GM19395 (cell line): ENCODE data around the gene PPP2CA.
"Not testable (repeated sequence)": the region's sequence is repeated elsewhere in the genome, so short reads cannot be mapped to it uniquely, and the experiment has no call there.

ENCODE experiments used
- ATAC-seq: cut with Tn5 transposase; IDR thresholded peaks from one replicate; pipeline ENCODE4 v1.9.1; 2021; ENCODE audit warnings: mild to moderate bottlenecking, moderate library complexity; ENCODE audit not compliant: unreplicated experiment

The PPP2CA gene

DNA sequence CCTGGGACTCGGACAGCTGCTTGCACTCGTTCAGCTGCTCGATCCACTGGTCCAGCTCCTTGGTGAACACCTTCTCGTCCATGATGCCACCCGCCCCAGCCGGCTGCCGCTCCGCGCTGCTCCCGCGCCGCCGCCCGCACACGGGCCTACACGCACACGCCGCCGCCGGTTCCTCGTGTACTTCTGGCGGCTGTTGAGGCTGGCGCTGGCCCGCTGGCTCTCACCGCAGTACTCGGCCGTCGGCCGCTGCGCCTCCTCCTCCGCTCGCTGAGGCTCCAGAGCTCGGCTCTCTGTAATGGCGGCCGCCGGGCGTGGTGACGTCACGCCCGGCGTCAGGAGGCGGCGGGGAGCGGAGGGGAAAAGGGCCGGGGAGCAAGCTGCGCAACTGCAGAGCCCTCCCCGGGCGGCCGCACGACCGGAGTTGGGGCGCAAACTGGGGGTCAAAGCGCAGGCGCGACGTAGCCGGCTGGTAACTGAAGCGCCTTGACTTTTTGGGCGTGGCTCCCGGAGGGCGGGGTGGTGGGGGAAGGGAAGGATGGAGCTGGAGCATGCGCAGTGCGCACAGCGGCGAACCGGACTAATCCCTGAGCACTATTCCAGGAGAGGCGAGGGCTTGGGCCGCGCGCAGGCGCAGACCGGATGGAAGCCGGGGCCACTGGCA, at the start of gene PPP2CA:
TSS of gene PPP2CA (minus strand) at position 294 of the 661 bp plus-strand sequence. CDS start at position 82, 212 bp downstream.
- ATAC-seq = peak; percentile 86

GRCh38 chr5:134273642-134274395, 47.9 kb upstream of the PPP2CA start:
- no peak for ATAC-seq

- no peak for ATAC-seq
Measured at GRCh38 chr5:134271059-134271458, 45.2 kb upstream of the PPP2CA start.

DNA sequence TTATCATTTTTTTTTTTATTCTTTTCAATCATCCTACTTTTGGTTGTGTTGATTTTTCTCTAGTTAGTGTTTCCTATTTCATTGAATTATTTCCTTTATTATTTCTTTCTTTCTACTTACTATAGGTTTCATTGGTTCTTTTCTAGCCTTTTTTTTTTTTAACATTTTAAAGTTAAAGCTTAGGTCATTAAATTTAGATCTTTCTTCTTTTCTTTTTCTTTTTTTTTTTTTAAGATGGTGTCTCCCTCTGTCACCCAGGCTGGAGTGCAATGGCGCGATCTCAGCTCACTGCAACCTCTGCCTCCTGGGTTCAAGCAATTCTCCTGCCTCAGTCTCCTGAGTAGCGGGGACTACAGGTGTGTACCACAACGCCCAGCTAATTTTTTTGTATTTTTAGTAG, 43.0 kb upstream of the PPP2CA start:
- no peak for ATAC-seq

DNA sequence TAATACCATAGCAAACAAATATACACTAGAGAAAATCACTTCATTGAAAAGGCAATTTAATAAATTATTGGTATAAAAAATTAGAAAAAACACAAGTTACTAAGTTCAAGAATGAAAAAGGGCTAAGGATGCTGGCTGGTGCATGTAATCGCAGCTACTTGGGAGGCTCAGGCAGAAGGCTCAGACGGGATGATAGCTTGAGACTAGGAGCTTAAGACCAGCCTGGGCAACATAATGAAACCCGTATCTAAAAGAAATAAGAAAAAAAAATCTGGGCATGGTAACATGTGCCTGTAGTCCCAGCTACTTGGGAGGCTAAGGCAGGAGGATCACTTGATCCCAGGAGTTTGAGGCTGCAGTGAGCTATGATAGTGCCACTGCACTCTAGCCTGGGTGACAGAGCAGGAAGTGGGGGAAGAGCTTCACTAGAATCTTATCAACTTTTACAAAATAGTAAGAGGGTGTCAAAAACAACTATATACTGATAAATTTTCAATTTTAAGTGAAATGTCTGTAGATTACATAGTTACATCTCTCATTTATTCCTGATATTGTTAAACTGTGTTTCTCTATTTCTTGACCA, 42.2 kb upstream of the PPP2CA start:
- no peak for ATAC-seq

- ATAC-seq = no peak
Measured at GRCh38 chr5:134267366-134268018, 41.6 kb upstream of the PPP2CA start.

GRCh38 chr5:134263801-134264200, 37.9 kb upstream of the PPP2CA start:
- ATAC-seq = no peak

- ATAC-seq = not testable (repeated sequence)
Measured at GRCh38 chr5:134262629-134263028, 36.8 kb upstream of the PPP2CA start.

DNA sequence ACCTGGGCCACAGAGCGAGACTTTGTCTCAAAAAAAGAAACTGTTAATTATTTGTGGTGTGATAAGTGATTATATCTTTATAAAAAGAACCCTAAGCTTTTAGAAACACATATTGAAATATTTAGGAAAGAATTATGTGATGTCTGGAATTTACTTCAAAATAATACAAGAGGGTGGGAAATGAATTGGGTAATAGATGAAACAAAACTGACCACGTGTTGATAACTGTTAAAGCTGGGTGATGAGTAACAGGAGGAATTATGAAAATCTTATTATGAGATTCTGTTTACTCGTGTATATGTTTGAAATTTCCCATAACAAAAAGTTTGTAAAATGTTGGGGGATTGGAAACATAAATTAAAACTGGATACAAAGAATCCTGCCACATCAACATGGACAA, 33.0 kb upstream of the PPP2CA start:
- no peak for ATAC-seq

- ATAC-seq = no peak
Measured at GRCh38 chr5:134257176-134257575, 31.3 kb upstream of the PPP2CA start.

DNA sequence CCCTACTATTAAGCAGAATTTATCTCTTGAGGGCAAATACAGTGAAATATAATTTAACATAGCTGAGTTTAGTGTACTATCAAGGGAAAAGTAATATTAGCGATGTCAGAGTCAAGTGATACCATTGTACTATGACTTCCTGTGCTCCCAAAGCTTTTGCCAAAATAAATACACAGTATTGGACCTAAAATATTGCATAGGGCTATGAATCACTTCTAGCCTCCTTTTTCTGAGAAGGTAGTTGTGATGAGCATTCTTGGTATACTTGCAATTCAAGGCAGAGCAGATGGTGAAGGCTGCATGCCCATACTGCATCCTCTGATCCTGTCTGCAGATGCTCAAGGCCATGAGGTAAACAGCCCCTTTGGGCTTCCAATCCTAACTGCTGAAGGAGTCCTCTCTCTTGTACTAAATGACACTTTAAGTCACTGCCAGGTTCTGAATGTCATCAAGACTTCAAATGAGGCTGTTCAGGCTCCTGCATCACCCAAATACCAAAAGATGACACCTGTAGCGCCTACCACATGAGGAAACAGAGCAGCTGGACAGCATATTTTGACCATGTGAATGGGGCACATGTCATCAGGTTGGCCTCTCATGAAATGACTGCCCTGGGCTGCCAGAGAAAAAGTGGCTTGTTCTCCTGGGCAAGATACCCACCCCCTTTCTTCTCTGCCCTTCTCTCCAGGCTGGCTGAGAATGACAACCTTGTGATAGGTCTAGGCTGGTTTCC, 29.7 kb upstream of the PPP2CA start:
- ATAC-seq = no peak

- not testable (repeated sequence) for ATAC-seq
Measured at GRCh38 chr5:134253368-134254153, 27.7 kb upstream of the PPP2CA start.

DNA sequence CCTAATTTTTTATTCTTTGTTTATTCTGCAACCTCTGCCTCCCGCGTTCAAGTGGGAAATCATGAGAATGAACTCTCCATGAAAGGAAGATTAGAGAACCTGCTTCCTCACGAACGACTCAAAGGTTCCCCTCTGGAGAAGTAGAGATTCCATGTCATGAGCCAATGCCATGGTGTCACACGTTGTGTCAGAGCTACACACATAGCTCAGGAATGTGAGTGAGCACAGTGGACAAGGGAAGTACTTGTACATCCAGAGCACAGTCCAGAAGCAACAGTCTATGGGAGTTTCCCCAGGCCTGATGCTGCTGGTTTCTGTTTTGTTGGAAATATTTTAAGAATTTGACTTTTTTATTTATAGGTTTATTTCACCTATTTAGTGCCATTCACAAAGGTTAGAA, 26.8 kb upstream of the PPP2CA start:
- no peak for ATAC-seq

DNA sequence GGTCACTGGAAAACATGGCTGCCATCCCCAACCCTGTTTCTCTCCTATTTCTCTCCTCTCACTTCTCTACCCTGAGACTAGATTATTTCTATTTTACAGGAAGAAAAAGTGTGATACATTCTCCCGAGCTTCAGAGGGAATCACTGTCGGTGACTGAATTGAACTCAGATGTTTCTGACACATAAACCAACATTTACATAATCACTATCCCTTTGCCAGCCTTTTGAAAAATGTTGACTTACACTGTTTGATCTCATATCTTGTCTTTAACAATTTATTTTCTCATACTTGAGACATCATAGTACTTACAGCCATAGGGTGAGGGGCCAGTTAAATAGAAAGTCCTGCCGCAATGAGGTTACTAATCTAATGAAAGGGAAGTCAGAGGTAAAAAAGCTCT, 25.1 kb upstream of the PPP2CA start:
- ATAC-seq = no peak

GRCh38 chr5:134249469-134250379, 23.9 kb upstream of the PPP2CA start:
- ATAC-seq = no peak

DNA sequence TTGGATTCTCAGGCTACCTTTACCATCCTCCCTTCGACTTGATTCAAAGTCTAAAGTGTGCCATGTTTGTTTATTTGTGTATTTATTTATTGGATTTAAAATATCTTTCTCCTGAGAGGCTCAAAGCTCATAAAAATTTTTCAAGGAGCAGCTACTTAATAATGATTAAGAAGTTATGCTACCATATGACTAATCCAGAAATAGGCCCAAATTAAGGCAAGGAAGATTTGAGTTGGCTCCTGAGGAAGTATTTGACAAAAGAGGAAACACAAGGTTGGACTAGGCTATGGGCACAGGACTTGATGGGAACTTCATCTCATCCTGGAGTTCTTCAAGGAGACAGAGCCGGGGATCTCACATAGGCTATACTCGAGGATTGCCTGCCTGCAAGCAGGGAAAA, 22.4 kb upstream of the PPP2CA start:
- no peak for ATAC-seq

DNA sequence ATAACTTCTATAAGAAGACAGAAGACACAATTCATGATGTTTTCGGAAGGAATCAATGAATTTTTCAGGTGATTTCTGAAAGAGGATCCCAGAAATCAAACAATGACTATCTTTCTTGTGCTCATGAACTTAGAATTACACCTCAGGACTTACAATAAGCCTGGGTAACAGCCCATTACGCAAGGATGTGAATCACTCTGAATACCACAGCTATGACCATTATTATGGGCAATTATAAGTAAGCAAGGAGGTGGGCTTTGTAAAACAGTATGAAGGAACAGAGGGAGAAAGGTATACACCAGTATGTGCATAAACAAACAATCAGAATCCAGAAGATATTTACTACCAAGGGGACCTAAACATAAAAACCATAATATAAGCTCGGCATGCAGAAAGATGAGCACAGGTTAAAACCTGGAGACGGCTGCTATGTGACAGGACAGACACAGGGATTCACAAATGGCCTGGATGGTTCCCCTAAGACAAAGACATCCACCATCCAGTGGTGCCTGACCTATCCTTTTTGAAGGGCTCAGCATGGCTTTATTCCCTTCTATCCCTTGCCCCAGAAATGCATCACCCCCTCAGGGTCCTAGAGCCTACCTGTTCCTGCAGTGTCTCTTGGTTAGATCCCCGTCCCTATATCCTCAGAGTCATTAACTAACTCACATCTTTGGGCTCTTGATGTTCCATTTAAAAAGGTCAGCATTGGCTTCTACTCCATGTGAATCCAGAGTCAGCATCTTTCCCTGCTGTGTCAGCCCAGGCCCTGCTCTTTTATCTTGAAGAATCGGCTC, 21.8 kb upstream of the PPP2CA start:
- ATAC-seq = no peak

GRCh38 chr5:134246771-134247427, 21.0 kb upstream of the PPP2CA start:
- no peak for ATAC-seq
